HepG2 (cell line): ENCODE results near the gene NOP56. TPM values are rescaled to one million over a fixed set of nuclear protein-coding genes. Genes with fewer than 3 reads are reported as not detected.

ENCODE experiments used
- CEBPG ChIP-seq: IDR thresholded peaks from 2 replicates; pipeline ENCODE4 v1.6.1; 2016
- FIP1L1 ChIP-seq: fragments of 200-400 bp; formaldehyde crosslinking; IDR thresholded peaks from 2 replicates; pipeline ENCODE4 v1.6.1; 2018; ENCODE audit warnings: low read depth, mild to moderate bottlenecking, low read length, moderate library complexity, borderline replicate concordance; ENCODE audit not compliant: insufficient read depth
- FLYWCH1 ChIP-seq: sonication (generic); formaldehyde crosslinking; IDR thresholded peaks from 2 replicates; pipeline ENCODE4 v1.8.1; 2023; ENCODE audit warnings: mild to moderate bottlenecking, missing genetic modification reagents
- GFI1 ChIP-seq: sonication (generic); formaldehyde crosslinking; IDR thresholded peaks from 2 replicates; pipeline ENCODE4 v1.5.0; 2020; ENCODE audit warnings: missing genetic modification reagents, mild to moderate bottlenecking, borderline replicate concordance
- HES4 ChIP-seq: sonication (generic); formaldehyde crosslinking; IDR thresholded peaks from 2 replicates; pipeline ENCODE4 v1.9.0; 2021; ENCODE audit warnings: mild to moderate bottlenecking, missing genetic modification reagents, borderline replicate concordance
- KAT7 ChIP-seq: IDR thresholded peaks from 2 replicates; pipeline ENCODE4 v1.6.1; 2018; ENCODE audit warnings: borderline replicate concordance, missing compliant biosample characterization
- KAT8 ChIP-seq: IDR thresholded peaks from 2 replicates; pipeline ENCODE4 v1.6.1; 2016; ENCODE audit warnings: missing genetic modification reagents, missing compliant biosample characterization
- MED1 ChIP-seq: sonication (generic); formaldehyde crosslinking; IDR thresholded peaks from 2 replicates; pipeline ENCODE4 v1.4.0; 2020; ENCODE audit warnings: missing genetic modification reagents
- MZF1 ChIP-seq: sonication (generic); formaldehyde crosslinking; IDR thresholded peaks from 2 replicates; pipeline ENCODE4 v1.8.1; 2023; ENCODE audit warnings: mild to moderate bottlenecking, missing genetic modification reagents, borderline replicate concordance
- NFYC ChIP-seq: IDR thresholded peaks from 2 replicates; pipeline ENCODE4 v1.6.1; 2016; ENCODE audit warnings: missing genetic modification reagents, missing compliant biosample characterization
- POLR2AphosphoS2 ChIP-seq: IDR thresholded peaks from 2 replicates; pipeline ENCODE4 v1.6.1; 2011; ENCODE audit warnings: low read depth, low read length, improper control_type of control experiment
- PTBP1 ChIP-seq: fragments of 200-400 bp; formaldehyde crosslinking; IDR thresholded peaks from 2 replicates; pipeline ENCODE4 v1.6.1; 2018; ENCODE audit warnings: low read length, low read depth; ENCODE audit not compliant: poor library complexity, severe bottlenecking
- RARG ChIP-seq: sonication (generic); formaldehyde crosslinking; IDR thresholded peaks from 2 replicates; pipeline ENCODE4 v1.4.0; 2020; ENCODE audit warnings: low read depth, mild to moderate bottlenecking, missing genetic modification reagents
- SOX5 ChIP-seq: IDR thresholded peaks from 2 replicates; pipeline ENCODE4 v1.6.1; 2016; ENCODE audit warnings: borderline replicate concordance
- SRSF1 ChIP-seq: fragments of 200-400 bp; formaldehyde crosslinking; optimal IDR thresholded peaks from 2 replicates; pipeline ENCODE3; 2017; ENCODE audit warnings: mild to moderate bottlenecking, low read depth, low read length, moderate library complexity
- XRCC5 ChIP-seq: fragments of 200-400 bp; formaldehyde crosslinking; optimal IDR thresholded peaks from 2 replicates; pipeline ENCODE3; 2017; ENCODE audit warnings: mild to moderate bottlenecking, low read length
- ZGPAT ChIP-seq: IDR thresholded peaks from 2 replicates; pipeline ENCODE4 v1.6.1; 2016; ENCODE audit warnings: mild to moderate bottlenecking
- ZMYM2 ChIP-seq: sonication (generic); formaldehyde crosslinking; IDR thresholded peaks from 2 replicates; pipeline ENCODE4 v1.8.0; 2022; ENCODE audit warnings: mild to moderate bottlenecking, missing genetic modification reagents
- ZNF160 ChIP-seq: sonication (generic); formaldehyde crosslinking; IDR thresholded peaks from 2 replicates; pipeline ENCODE4 v1.8.0; 2022; ENCODE audit warnings: mild to moderate bottlenecking, inconsistent platforms, missing genetic modification reagents
- ZNF260 ChIP-seq: sonication (generic); formaldehyde crosslinking; IDR thresholded peaks from 2 replicates; pipeline ENCODE4 v1.4.0; 2020; ENCODE audit warnings: missing genetic modification reagents, low read depth, mild to moderate bottlenecking, borderline replicate concordance
- ZNF296 ChIP-seq: sonication (generic); formaldehyde crosslinking; conservative IDR thresholded peaks from 2 replicates; pipeline ENCODE4 v1.5.0; 2020; ENCODE audit warnings: mild to moderate bottlenecking, missing genetic modification reagents
- ZNF547 ChIP-seq: sonication (generic); formaldehyde crosslinking; IDR thresholded peaks from 2 replicates; pipeline ENCODE4 v1.5.1; 2020; ENCODE audit warnings: mild to moderate bottlenecking, missing genetic modification reagents
- ZNF670 ChIP-seq: sonication (generic); formaldehyde crosslinking; IDR thresholded peaks from 2 replicates; pipeline ENCODE4 v1.8.0; 2022; ENCODE audit warnings: mild to moderate bottlenecking, missing genetic modification reagents, borderline replicate concordance
- ZNF878 ChIP-seq: sonication (generic); formaldehyde crosslinking; IDR thresholded peaks from 2 replicates; pipeline ENCODE4 v1.8.1; 2023; ENCODE audit warnings: mild to moderate bottlenecking, missing genetic modification reagents, moderate library complexity
- polyA plus RNA-seq, 8 experiments: library from polyadenylated mRNA; depleted of rRNA in 3 of 8; stranded (reverse) in 7 of 8; unstranded in 1 of 8; fragments of >200 nt; fragmentation: Illumina TruSeq in 4 of 8; extraction: Trizol in 4 of 8; gene quantifications; 2 replicates each; pipeline versions ENCODE4 v1.2.1 to v1.2.3, GENCODE V29; 2011 to 2016; ENCODE audit warnings: low read depth in 4 of 8, missing spikeins in 1 of 8, mixed read lengths in 1 of 8; ENCODE audit not compliant: insufficient read depth in 1 of 8
- total RNA-seq, 5 experiments: library from RNA; depleted of rRNA; stranded (reverse); fragments of >200 nt; fragmentation: Illumina TruSeq; extraction: Trizol; gene quantifications; 2 replicates each; pipeline ENCODE4 v1.2.3, GENCODE V29; 2016; ENCODE audit warnings: low read depth in 1 of 5
- TF ChIP-seq, protein P1 (sequence below): sonication (generic); formaldehyde crosslinking; IDR thresholded peaks from 2 replicates; pipeline ENCODE4 v1.4.0; 2020; ENCODE audit warnings: low read depth, mild to moderate bottlenecking, missing genetic modification reagents
- TF ChIP-seq, protein P2 (sequence below): sonication (generic); formaldehyde crosslinking; IDR thresholded peaks from 2 replicates; pipeline ENCODE4 v1.9.0; 2021; ENCODE audit warnings: missing genetic modification reagents, mild to moderate bottlenecking, borderline replicate concordance

The NOP56 gene
- total and polyA plus RNA-seq, 2 of the 13 experiments (the other 11 are each of a cell fraction or from before 2014, with no cell fraction given): 369 to 1,116 TPM

GRCh38 chr20:2652724-2653555 lies 508 bp downstream of the NOP56 start (continued):
- TF ChIP-seq XRCC5: peak; percentile 55
- no peak for TF ChIP-seq CEBPG
- no peak for TF ChIP-seq FIP1L1
- peak; percentile 62 for TF ChIP-seq SRSF1
- no peak for TF ChIP-seq NFYC (CRISPR knock-in tag)
- TF ChIP-seq FLYWCH1 (CRISPR knock-in tag): peak; percentile 73; the same call in 1 of the 2 replicates
- TF ChIP-seq, protein P1, sequence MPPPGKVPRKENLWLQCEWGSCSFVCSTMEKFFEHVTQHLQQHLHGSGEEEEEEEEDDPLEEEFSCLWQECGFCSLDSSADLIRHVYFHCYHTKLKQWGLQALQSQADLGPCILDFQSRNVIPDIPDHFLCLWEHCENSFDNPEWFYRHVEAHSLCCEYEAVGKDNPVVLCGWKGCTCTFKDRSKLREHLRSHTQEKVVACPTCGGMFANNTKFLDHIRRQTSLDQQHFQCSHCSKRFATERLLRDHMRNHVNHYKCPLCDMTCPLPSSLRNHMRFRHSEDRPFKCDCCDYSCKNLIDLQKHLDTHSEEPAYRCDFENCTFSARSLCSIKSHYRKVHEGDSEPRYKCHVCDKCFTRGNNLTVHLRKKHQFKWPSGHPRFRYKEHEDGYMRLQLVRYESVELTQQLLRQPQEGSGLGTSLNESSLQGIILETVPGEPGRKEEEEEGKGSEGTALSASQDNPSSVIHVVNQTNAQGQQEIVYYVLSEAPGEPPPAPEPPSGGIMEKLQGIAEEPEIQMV (CRISPR knock-in tag): peak; percentile 75; the same call in 1 of the 2 replicates
- peak; percentile 43; the same call in 1 of the 2 replicates for TF ChIP-seq MZF1 (CRISPR knock-in tag)
- TF ChIP-seq KAT7 (CRISPR knock-in tag): no peak; the same call in 1 of the 2 replicates
- peak; percentile 32; the same call in 1 of the 2 replicates for TF ChIP-seq ZNF260
- peak; percentile 91 for TF ChIP-seq HES4 (CRISPR knock-in tag)
- no peak; the same call in none of the 2 replicates for TF ChIP-seq ZNF547 (CRISPR knock-in tag)
- TF ChIP-seq ZMYM2: peak; percentile 77; the same call in 1 of the 2 replicates
- TF ChIP-seq RARG (CRISPR knock-in tag): 0 out of 2 replicates have a peak, but pooled peaks have one; percentile 49
- peak; percentile 62; the same call in 1 of the 2 replicates for TF ChIP-seq GFI1 (CRISPR knock-in tag)
- no peak for TF ChIP-seq SOX5
- no peak; the same call in 1 of the 2 replicates for TF ChIP-seq MED1 (CRISPR knock-in tag)
- peak; percentile 89 for TF ChIP-seq PTBP1
- peak; percentile 60; the same call in 1 of the 2 replicates for TF ChIP-seq KAT8 (CRISPR knock-in tag)
- no peak; the same call in none of the 2 replicates for TF ChIP-seq ZNF160 (CRISPR knock-in tag)
- TF ChIP-seq ZNF878 (CRISPR knock-in tag): 0 out of 2 replicates have a peak, but pooled peaks have one; percentile 30
- peak; percentile 87 for TF ChIP-seq ZGPAT (CRISPR knock-in tag)
- TF ChIP-seq ZNF296: peak; percentile 85
- TF ChIP-seq ZNF670: peak; percentile 91; the same call in 1 of the 2 replicates
- no peak for TF ChIP-seq POLR2AphosphoS2
- TF ChIP-seq, protein P2, sequence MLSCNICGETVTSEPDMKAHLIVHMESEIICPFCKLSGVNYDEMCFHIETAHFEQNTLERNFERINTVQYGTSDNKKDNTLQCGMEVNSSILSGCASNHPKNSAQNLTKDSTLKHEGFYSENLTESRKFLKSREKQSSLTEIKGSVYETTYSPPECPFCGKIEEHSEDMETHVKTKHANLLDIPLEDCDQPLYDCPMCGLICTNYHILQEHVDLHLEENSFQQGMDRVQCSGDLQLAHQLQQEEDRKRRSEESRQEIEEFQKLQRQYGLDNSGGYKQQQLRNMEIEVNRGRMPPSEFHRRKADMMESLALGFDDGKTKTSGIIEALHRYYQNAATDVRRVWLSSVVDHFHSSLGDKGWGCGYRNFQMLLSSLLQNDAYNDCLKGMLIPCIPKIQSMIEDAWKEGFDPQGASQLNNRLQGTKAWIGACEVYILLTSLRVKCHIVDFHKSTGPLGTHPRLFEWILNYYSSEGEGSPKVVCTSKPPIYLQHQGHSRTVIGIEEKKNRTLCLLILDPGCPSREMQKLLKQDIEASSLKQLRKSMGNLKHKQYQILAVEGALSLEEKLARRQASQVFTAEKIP (CRISPR knock-in tag): no peak
